Measurements from ENCODE around the gene CCDC122. TPM values are rescaled to one million over a fixed set of nuclear protein-coding genes. Genes with fewer than 3 reads are reported as not detected.

The CCDC122 gene
- total and polyA plus RNA-seq, 2 donors (not counting 3 experiments of a cell fraction or from before 2014, with no cell fraction given) = 0.57 to 7.5 TPM

DNA sequence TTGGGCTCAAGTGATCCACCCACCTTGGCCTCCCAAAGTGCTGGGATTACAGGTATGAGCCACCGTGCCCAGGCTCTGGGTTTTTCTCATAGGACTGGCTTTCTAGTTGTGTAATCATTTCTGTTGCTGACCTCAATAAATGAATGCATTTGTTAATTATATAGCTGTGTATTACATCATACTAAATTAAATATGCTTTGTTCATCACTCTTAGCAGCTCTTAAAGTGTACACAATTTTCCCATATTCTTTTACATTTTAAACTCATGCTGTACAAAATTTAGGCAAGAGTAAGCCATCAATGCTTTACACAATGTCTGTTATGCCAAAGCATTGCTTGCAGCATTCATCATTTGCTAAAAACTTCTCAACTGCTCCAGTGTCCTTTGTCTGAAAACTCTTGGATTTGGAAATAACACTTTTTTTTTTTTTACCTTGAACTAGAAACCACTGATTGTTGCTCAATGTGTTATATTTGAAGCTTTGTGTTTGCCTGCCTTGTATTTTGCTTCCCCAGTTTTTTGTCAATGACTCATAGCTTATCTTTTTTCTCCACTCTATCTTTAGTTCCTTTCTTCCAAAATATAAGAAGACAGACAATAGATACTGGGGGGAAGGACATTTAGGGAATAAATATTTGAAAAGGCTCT is 31.4 kb downstream of the CCDC122 start:
- peak; percentile 70 for FAIRE-seq

More for the DNA sequence above, 31.4 kb downstream of the CCDC122 start:
- H3K36me3 ChIP-seq (ENCODE audit: control insufficient read depth in 2 of 2, extremely low read depth in 1 of 2, insufficient read depth in 2 of 2, low read length in 2 of 2) = no peaks in the 10 kb centered on the region
- dilution Hi-C loops (cut with MboI; ENCODE audit: extremely low pct_ligation_motif_present, low sequenced_read_pairs) = no loop called here
- H3K9me3 ChIP-seq (replicated peaks; ENCODE audit: control insufficient read depth, insufficient read depth, low read length) = peaks cover 2% of the 10 kb centered on the region
- POLR2A ChIA-PET = no interaction called here
- H2AFZ ChIP-seq (ENCODE audit: low read depth, low read length) = no peak overlapping the region
- H3K27me3 ChIP-seq (ENCODE audit: control insufficient read depth in 2 of 2, insufficient read depth in 2 of 2, low read length in 2 of 2) = no peaks in the 10 kb centered on the region
- TF ChIP-seq POLR2AphosphoS5 (IDR thresholded peaks at IDR 0.05; ENCODE audit: insufficient read depth, low read depth, low read length) = no peak
- peak; percentile 85 for TF ChIP-seq JUN (IDR thresholded peaks at IDR 0.05; ENCODE audit: borderline replicate concordance, insufficient read depth, insufficient read length, low read depth)
- TF ChIP-seq, protein P1, sequence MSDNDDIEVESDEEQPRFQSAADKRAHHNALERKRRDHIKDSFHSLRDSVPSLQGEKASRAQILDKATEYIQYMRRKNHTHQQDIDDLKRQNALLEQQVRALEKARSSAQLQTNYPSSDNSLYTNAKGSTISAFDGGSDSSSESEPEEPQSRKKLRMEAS (IDR thresholded peaks at IDR 0.05; ENCODE audit: insufficient read depth, insufficient read length) = no peak
- TF ChIP-seq FOS (IDR thresholded peaks at IDR 0.05; ENCODE audit: borderline replicate concordance, insufficient read depth, low read length) = peak; percentile 56
- peak; percentile 46 for TF ChIP-seq GATA2 (IDR thresholded peaks at IDR 0.05; ENCODE audit: insufficient read depth, insufficient read length, low read depth, low read length)
- TF ChIP-seq EZH2 (IDR thresholded peaks at IDR 0.05; ENCODE audit: borderline replicate concordance, low read depth, low read length, severe bottlenecking) = no peak
- TF ChIP-seq, protein P2, sequence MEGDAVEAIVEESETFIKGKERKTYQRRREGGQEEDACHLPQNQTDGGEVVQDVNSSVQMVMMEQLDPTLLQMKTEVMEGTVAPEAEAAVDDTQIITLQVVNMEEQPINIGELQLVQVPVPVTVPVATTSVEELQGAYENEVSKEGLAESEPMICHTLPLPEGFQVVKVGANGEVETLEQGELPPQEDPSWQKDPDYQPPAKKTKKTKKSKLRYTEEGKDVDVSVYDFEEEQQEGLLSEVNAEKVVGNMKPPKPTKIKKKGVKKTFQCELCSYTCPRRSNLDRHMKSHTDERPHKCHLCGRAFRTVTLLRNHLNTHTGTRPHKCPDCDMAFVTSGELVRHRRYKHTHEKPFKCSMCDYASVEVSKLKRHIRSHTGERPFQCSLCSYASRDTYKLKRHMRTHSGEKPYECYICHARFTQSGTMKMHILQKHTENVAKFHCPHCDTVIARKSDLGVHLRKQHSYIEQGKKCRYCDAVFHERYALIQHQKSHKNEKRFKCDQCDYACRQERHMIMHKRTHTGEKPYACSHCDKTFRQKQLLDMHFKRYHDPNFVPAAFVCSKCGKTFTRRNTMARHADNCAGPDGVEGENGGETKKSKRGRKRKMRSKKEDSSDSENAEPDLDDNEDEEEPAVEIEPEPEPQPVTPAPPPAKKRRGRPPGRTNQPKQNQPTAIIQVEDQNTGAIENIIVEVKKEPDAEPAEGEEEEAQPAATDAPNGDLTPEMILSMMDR (IDR thresholded peaks at IDR 0.05; ENCODE audit: extremely low read depth in 1 of 2, insufficient read depth in 1 of 2, low read depth in 1 of 2, low read length in 2 of 2) = no peak
- no peak for TF ChIP-seq POLR2A (IDR thresholded peaks at IDR 0.05; ENCODE audit: low read depth, low read length)
- TF ChIP-seq MYC (IDR thresholded peaks at IDR 0.05; ENCODE audit: low read depth, low read length) = no peak
- peak; percentile 87 for DNase-seq (ENCODE audit: low read depth, low spot score)
- H3K9me1 ChIP-seq (replicated peaks; ENCODE audit: control insufficient read depth, extremely low read depth, insufficient read depth, low read length) = no peaks in the 10 kb centered on the region
- no TSS peak for BruUV-seq (replicated peaks)
- peak overlapping the region; percentile 25 for H3K4me2 ChIP-seq (ENCODE audit: insufficient read depth, low read length)
- peaks cover 25% of the 10 kb centered on the region for H3K4me1 ChIP-seq (ENCODE audit: control insufficient read depth, extremely low read depth, insufficient read depth, low read length)
- no peaks in the 10 kb centered on the region for H3K79me2 ChIP-seq (ENCODE audit: control insufficient read depth, insufficient read depth, low read length)
- H3K27ac ChIP-seq (ENCODE audit: insufficient read depth, low read depth, low read length) = peak overlapping the region; percentile 70
- H3K4me3 ChIP-seq (replicated peaks in 1 of 3; ENCODE audit: insufficient read depth in 1 of 3, low read depth in 1 of 3, low read length in 3 of 3) = no peak overlapping the region
- H4K20me1 ChIP-seq (replicated peaks; ENCODE audit: control insufficient read depth, extremely low read depth, insufficient read depth, low read length) = no peaks in the 10 kb centered on the region
- H3K9ac ChIP-seq (replicated peaks; ENCODE audit: extremely low read depth, insufficient read depth, low read length) = peak overlapping the region; percentile 24
- intact Hi-C loops (cut with micrococcal nuclease) = loop anchor here (5.0 kb wide), 1 partner anchor 41 kb away; no protein-coding TSS in a partner anchor
- CTCF ChIA-PET = interaction anchor here (0.9 to 2.3 kb wide), 5 partner anchors 28 to 48 kb away, joined by 3 to 10 read pairs (median 3); no protein-coding TSS in a partner anchor

Measured in endothelial cell of umbilical vein (primary cell).